K562 (cell line): ENCODE measurements around the gene DTL. TPM values are rescaled to one million over a fixed set of nuclear protein-coding genes. Genes with fewer than 3 reads are reported as not detected.
A peak's percentile ranks its signal among the peaks of the same experiment; 100 is the strongest.

Source experiments
- CREBBP ChIP-seq: IDR thresholded peaks from one replicate; pipeline ENCODE4 v1.6.1; 2012; ENCODE audit warnings: low read depth, mild to moderate bottlenecking, control low read depth, inconsistent platforms, low read length
- CTBP1 ChIP-seq: fragments of 450-650 bp; IDR thresholded peaks from 2 replicates; pipeline ENCODE4 v1.6.1; 2016; ENCODE audit warnings: borderline replicate concordance
- HLTF ChIP-seq: fragments of 450-650 bp; IDR thresholded peaks from 2 replicates; pipeline ENCODE4 v1.6.1; 2016
- TARDBP ChIP-seq: fragments of 450-650 bp; IDR thresholded peaks from 2 replicates; pipeline ENCODE4 v1.6.1; 2016
- THAP7 ChIP-seq: fragments of 250-450 bp; sonication (Bioruptor Pico); IDR thresholded peaks from 2 replicates; pipeline ENCODE4 v1.5.0; 2021
- YY1 ChIP-seq, 3 experiments: IDR thresholded peaks; 2 replicates each; pipeline ENCODE4 v1.6.1; 2011; ENCODE audit warnings: low read length in 2 of 3, mild to moderate bottlenecking in 2 of 3, moderate library complexity in 2 of 3, borderline replicate concordance in 1 of 3, control low read depth in 1 of 3, low read depth in 1 of 3; ENCODE audit not compliant: insufficient read depth in 3 of 3, insufficient replicate concordance in 2 of 3, control insufficient read depth in 1 of 3, insufficient read length in 1 of 3; ENCODE audit errors: extremely low read depth in 1 of 3
- ZBTB40 ChIP-seq, 2 experiments: fragments of 450-650 bp in 1 of 2; sonication (generic) in 1 of 2; formaldehyde crosslinking in 1 of 2; IDR thresholded peaks; 2 replicates each; pipeline versions ENCODE4 v1.7.1 to v1.9.0; 2016 to 2022; ENCODE audit warnings: inconsistent platforms in 1 of 2, mild to moderate bottlenecking in 1 of 2, missing genetic modification reagents in 1 of 2
- ZKSCAN1 ChIP-seq: fragments of 150-350 bp; IDR thresholded peaks from 2 replicates; pipeline ENCODE4 v1.6.1; 2016; ENCODE audit warnings: low read depth, low read length
- ZNF212 ChIP-seq: fragments of 450-650 bp; formaldehyde crosslinking; IDR thresholded peaks from 2 replicates; pipeline ENCODE4 v1.4.0; 2020; ENCODE audit warnings: mild to moderate bottlenecking
- ZNF57 ChIP-seq: fragments of 450-650 bp; formaldehyde crosslinking; IDR thresholded peaks from 2 replicates; pipeline ENCODE4 v1.4.0; 2020; ENCODE audit warnings: mild to moderate bottlenecking, moderate library complexity
- polyA plus RNA-seq, 8 experiments: library from polyadenylated mRNA; depleted of rRNA in 4 of 8; stranded (reverse) in 5 of 8; unstranded in 3 of 8; fragments of >200 nt; fragmentation: Nextera tagmentation in 2 of 8; fragmentation: Illumina TruSeq in 1 of 8; extraction: Ambion mirVana in 2 of 8; extraction: Trizol in 1 of 8; gene quantifications; 2 replicates each; pipeline versions ENCODE4 v1.2.1 to v1.2.3, GENCODE V29; 2011 to 2014; ENCODE audit warnings: inconsistent platforms in 1 of 8, missing spikeins in 1 of 8
- total RNA-seq, 7 experiments: library from RNA; depleted of rRNA in 6 of 7; stranded (reverse); fragments of >200 nt in 6 of 7; fragmentation: Illumina TruSeq in 2 of 7; extraction: Trizol in 2 of 7; gene quantifications; 2 replicates each; pipeline versions ENCODE4 v1.2.1 to v1.2.3, GENCODE V29; 2011 to 2021; ENCODE audit warnings: low replicate concordance in 1 of 7
- TF ChIP-seq, protein P1 (sequence below): fragments of 450-650 bp; IDR thresholded peaks from one replicate; pipeline ENCODE4 v1.6.1; 2018; ENCODE audit warnings: mild to moderate bottlenecking, moderate library complexity; ENCODE audit not compliant: partially characterized antibody
- TF ChIP-seq, protein P2 (sequence below), 2 experiments: IDR thresholded peaks; 2 replicates each; pipeline ENCODE4 v1.6.1; 2012; ENCODE audit warnings: improper control_type of control experiment in 2 of 2, low read depth in 2 of 2, low read length in 2 of 2, borderline replicate concordance in 1 of 2

Gene DTL
- total and polyA plus RNA-seq, 9 of the 15 experiments (the other 6 are each of a cell fraction or from before 2014, with no cell fraction given) = 38.3 to 81.0 (median 63.2) TPM

- TF ChIP-seq, protein P1, sequence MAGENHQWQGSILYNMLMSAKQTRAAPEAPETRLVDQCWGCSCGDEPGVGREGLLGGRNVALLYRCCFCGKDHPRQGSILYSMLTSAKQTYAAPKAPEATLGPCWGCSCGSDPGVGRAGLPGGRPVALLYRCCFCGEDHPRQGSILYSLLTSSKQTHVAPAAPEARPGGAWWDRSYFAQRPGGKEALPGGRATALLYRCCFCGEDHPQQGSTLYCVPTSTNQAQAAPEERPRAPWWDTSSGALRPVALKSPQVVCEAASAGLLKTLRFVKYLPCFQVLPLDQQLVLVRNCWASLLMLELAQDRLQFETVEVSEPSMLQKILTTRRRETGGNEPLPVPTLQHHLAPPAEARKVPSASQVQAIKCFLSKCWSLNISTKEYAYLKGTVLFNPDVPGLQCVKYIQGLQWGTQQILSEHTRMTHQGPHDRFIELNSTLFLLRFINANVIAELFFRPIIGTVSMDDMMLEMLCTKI = no peak
- no peak for TF ChIP-seq ZNF57
- TF ChIP-seq ZBTB40 (IDR thresholded peaks at IDR 0.05) = peak; percentile 74
- TF ChIP-seq ZBTB40 (CRISPR knock-in tag; IDR thresholded peaks at IDR 0.05) = no peak
- TF ChIP-seq, protein P2, sequence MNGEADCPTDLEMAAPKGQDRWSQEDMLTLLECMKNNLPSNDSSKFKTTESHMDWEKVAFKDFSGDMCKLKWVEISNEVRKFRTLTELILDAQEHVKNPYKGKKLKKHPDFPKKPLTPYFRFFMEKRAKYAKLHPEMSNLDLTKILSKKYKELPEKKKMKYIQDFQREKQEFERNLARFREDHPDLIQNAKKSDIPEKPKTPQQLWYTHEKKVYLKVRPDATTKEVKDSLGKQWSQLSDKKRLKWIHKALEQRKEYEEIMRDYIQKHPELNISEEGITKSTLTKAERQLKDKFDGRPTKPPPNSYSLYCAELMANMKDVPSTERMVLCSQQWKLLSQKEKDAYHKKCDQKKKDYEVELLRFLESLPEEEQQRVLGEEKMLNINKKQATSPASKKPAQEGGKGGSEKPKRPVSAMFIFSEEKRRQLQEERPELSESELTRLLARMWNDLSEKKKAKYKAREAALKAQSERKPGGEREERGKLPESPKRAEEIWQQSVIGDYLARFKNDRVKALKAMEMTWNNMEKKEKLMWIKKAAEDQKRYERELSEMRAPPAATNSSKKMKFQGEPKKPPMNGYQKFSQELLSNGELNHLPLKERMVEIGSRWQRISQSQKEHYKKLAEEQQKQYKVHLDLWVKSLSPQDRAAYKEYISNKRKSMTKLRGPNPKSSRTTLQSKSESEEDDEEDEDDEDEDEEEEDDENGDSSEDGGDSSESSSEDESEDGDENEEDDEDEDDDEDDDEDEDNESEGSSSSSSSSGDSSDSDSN (IDR thresholded peaks at IDR 0.05; ENCODE audit: borderline replicate concordance in 1 of 2, low read depth in 2 of 2, low read length in 2 of 2) = 0 out of 4 replicates have a peak, but pooled peaks of 1 of the 2 experiments have one; percentile 29
- TF ChIP-seq TARDBP = peak; percentile 73; the same call in 1 of the 2 replicates
- peak; percentile 76 to 93 (median 91) for TF ChIP-seq YY1 (IDR thresholded peaks at IDR 0.05; ENCODE audit: borderline replicate concordance in 1 of 3, control insufficient read depth in 1 of 3, extremely low read depth in 1 of 3, insufficient read depth in 3 of 3, insufficient read length in 1 of 3, insufficient replicate concordance in 2 of 3, low read depth in 1 of 3, low read length in 2 of 3)
- TF ChIP-seq HLTF = peak; percentile 82; the same call in 1 of the 2 replicates
- peak; percentile 89 for TF ChIP-seq CTBP1
- TF ChIP-seq CREBBP = no peak
- TF ChIP-seq ZNF212 (CRISPR knock-in tag) = no peak
- TF ChIP-seq THAP7 (CRISPR knock-in tag) = no peak
- TF ChIP-seq ZKSCAN1 = peak; percentile 62; the same call in 1 of the 2 replicates
Observed at GRCh38 chr1:212035123-212035834, at the start of gene DTL, which contains the start of gene INTS7 (continued).
